ENCODE data around the gene CORO2B.
A peak's percentile ranks its signal among the peaks of the same experiment; 100 is the strongest.

Gene CORO2B

DNA sequence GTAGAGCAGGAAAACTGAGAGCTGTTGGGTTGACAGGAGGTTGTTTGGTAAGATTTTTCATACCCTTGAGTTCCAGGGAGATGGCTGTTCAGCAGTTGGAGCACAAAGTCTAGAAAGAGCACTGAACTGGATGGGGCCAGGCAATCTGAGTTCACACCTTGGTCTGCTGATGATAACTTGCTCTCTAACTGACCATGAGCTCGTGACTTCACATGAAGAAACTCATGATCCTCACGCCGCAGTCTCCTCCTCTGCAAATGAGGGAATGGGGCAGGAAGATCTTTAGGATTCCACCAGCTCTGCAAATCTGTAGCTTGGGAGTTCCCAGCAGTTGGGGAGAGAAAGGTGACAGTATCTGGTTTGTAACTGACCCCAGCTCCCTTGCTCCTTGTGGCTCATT lies 33.7 kb downstream of the CORO2B start:
- DNase-seq: no peak

DNA sequence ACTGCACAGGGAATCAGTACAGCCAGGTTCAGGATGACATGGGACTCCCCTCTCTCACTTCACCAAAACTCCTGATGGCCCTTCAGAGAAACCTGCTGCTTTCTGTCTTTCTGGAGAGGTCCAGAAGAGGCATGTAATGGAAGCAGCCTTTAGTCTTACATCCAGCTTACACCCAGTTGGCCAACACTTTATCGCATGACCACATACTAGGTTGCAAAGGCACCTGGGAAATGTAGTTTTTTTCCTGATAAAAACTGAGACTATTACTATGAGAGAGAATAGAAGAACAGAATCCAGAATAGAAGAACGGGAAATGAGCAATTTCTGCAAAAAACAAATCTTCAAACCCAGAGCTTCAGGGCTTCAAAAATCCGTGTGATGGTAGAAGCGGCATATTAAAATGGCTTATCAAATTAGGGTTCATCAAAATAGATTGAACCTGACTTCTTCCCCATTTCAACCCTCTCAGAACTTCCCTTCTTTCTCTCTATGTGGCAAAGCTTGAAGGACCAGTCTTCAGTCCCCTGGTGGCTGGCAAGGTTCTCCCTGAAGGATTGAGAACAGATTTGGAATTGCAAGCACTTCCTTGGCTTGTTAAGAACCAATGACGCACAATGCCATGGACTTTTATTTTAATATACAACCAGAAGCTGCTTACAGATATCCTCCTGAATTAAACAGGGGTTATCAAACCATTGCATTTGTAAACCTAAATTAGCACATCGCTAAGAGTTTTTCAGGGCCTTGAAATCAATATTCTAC lies 34.4 kb downstream of the CORO2B start:
- DNase-seq: no peak

DNA sequence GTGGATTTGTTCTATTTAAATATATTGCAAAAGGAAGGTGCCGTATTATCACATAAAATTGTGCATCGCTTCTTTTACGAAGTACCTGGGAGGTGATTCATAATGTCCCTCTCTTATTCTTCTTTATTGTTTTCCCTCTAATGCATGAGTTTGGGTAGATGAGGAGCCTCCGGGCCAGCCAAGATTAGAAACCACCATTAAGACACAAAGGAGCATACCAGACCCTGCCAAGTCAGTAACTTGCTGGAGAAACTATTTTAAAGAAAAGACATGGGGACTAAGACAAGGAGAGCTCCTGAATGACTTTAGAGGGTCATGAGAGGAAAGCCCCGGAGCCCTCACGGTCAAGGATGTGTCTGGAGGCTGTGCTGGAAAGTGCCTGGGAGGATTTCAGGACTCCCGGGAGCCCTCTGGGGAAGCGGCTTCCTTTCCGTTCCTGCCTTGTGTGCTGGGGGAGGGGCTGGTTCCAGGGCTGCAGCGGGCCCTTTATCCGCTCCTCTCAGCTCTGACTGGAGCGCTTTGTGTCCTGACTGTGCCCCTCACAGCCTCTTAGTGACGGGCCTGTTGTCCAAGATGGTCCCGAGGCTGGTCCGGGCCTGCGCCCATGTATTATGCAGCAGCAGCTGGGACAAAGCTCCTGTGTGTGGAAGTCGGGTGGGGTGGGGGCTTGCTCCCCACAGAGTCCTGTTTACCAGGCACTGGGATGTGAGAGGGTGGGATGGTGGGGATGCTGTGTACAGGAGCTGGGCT lies 35.7 kb downstream of the CORO2B start:
- DNase-seq: no peak

DNA sequence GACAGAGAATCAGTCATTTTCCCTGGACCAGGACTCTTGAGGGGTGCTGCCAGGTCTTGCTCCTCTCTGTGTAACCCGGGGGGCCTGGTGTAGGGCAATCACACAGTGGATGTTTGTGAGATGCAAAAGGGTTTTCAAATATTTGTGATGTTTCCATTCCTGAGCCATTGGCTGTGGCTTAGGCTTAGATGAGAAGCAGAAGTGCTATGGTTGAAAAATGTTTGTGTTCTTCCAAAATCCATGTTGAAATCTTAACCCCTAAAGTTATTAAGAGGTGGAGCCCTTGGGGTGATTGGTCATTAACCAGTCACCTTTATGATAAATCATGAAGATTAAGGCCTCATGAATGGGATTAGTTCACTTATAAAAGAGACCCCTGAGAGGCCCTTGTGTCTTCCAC lies 36.5 kb downstream of the CORO2B start:
- no peak for DNase-seq

DNA sequence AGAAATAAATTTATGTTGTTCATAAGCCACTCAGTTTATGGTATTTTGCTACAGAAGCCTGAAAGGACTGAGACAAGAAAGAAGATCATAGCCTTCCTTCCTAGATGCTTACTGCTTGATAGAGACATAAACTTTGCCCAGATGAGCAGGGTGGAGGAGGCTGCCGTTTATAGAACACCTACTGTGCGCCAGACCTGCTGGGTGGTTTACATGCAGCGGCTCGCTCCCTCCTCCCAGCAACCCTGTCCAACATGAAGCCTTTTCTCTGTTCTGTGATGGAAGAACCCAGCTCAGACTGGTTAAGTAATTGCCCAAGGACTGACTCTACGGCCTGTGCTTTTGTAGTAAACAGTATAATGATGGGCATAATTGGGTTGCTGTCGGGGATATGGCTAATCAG lies 37.0 kb downstream of the CORO2B start:
- DNase-seq: no peak

DNA sequence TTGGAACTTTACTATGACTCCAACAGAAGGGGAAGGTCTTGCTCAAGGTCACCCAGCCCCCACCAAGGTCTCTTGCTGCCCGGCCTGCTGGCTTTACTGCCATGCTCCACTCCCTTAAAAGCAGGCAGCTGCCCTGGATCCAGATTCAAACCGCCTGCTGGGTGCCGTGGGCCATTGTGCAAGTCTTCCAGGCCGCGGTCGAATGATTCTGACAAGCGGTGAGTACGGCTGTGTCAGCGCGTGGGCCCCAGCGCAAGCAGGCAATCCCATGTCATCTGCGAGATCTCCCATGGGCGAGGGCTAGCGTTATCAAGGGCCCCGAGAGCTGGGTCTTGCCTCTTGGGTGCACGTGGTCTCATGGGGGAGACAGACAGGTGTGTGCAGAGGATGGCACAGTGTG lies 37.6 kb downstream of the CORO2B start:
- DNase-seq: no peak

DNA sequence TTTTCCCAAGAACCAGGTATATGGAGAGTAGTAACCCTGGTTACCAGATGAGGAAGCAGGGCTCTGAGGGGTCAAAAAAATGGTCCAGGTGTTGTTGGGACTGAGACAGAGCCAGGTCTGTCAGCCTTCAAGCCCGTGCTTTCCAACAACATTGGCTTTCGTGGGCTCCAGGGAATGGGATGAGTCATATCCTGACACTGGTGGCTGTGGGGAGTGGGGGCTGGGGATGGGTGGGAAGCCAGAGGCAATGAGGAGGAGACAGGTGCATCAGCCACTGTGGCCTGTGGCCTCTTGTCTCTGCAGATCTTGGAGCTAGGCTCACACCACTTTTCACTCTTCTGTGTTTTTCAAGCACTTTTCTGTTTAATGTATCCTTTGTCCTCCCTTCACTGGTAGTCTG lies 38.2 kb downstream of the CORO2B start:
- no peak for DNase-seq

DNA sequence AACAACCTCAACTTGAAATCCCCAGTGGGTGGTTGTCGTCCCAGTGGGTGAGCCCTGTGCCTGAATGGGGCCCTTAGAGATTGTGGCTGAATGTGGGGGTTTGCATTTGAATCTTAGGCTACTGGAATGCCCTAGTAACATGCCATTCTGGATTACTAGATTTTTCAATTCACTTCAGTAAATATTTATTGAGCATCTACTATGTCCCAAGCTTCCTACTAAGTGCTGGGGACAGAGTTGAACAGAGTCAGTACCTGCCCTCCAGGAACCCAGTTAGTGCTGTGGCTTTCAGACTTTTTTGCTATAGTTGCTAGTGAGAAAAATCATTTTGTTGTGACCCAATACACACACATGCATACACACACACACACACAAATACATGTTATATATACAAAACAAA lies 39.0 kb downstream of the CORO2B start:
- no peak for DNase-seq

DNA sequence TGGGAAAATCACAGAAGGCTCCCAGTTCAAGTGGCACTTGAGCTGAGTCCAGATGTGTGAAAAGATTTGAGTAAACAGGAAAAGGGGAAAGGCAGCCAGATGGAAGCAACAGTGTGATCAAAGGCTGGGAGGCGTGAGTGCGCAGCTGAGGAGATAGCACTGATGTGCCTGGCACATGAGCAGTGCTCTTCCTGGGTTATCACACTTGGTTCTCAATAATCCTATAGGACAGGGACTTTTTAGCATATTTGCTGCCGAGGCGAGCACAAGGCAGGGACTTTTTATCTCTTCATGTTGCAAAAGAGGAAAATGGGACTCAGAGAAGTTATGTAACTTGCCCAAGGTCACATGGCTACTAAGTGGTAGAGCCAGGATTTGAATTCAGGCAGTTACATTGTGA lies 39.6 kb downstream of the CORO2B start:
- no peak for DNase-seq

DNA sequence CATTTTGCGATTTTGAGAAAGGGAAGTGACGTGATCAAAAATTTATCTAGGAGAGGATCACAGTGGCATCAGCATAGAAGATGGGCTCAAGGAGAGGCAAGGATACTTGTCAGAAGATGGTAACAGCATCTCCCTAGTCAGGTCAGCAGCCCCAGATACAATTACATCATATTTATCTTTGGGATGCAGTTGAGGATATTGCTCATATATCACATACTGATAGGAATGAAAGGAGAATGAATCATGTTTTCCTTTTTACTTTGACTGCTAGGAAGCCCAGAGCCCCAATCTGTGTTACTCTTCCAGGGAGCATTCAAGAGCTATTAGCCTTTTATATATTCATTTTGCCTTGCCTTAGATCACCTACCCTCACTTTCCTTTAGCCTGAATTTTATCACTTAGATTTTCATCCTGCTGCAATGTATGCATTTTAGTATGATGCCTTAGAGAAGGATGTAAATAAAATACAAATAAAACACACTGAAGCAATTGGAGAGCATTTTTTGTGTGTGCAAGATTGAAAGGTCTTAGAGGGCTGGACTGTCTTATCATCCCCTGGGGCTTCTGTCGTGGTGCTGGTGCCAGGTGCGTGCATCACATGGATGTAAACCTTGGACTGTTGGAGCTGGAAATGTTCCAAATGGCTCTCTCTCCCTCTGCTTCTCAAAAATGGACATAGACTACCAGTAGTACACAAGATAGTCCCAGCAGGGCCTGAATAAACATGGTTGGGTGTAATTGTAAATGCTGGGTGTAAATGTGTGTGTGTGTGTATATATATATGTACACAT lies 40.3 kb downstream of the CORO2B start:
- DNase-seq: no peak

DNA sequence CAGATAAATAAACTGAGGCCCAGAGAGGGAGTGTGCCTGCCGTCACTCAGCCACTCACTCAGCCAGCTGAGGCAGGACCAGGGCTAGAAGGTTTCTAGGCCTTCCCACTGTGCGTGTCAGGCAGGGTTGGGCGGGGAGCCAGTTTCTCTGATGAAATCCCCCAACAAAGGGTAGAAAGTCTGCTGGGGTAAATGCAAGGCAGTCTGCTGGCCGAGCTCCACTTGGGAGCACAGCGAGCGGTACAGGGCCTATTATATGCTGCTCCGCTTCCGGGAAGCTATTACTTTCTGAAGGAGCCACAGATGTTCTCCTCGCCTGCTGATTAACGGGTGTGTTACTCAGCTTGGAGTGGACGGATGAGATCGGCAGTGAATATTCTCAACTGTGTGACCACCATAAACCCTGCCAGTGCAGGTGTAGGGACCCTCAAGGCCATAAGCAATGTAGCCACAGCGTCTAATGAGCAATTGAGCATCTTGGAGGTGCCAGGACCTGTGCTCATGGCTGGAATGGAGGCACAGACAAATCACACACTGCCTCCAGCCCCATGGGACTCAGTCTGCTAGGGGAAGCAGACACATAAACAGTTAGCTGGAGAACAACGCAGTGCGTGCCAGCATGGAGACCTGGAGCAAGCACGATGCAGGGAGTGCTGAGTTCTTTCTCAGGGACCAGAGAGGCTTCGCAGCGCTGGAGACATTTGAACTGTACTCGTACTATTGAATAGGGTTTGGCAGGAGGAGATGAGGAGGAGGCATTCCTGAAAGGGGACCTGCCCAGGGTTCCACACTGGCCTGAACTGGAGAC lies 42.1 kb downstream of the CORO2B start:
- DNase-seq: peak; percentile 42

DNA sequence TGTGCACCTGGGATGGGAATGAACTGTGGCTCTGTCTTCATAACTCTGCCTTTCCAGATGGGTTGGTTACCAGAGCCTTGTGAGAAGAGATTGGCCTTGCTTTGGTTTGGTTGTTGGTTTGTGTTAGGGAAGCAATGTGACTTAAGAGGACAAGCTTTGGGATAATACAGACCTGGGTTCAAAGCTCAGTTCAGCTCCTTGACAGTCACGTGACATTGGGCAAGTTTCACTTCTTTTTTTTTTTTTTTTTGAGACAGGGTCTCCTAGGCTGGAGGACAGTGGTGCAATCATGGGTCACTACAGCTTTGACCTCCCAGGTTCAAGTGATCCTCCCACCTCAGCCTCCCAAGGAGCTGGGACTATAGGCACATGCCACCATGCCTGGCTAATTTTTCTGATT lies 42.7 kb downstream of the CORO2B start:
- DNase-seq: no peak

DNA sequence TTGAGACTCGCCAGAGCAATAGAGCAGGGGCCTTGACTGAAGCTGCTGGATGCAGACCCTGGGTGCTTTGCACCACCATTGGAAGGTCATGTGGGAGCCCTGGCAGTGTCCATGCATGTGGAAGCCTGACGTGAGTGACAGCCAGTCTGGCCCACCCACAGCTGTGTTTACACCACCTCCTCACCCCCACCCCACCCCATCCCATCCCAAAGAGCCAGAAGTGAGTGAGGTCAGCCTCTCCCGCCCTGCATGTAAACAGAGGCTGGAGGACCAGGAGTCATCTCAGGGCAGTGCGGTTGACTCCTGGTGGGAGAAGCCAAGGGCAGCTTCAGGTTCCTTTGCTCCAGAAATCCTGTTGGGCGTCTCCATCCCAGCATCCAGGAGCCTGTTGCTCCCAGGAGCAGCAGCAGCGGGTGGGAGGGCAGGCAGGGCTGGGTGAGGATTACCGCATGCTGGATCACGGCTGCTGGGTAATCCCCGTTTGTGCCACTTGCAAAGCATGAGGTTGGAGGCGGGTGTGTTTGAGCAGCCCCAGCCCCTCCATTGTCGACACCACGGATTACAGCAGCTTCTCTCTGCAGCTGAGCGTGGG lies 44.6 kb downstream of the CORO2B start:
- DNase-seq: no peak

DNA sequence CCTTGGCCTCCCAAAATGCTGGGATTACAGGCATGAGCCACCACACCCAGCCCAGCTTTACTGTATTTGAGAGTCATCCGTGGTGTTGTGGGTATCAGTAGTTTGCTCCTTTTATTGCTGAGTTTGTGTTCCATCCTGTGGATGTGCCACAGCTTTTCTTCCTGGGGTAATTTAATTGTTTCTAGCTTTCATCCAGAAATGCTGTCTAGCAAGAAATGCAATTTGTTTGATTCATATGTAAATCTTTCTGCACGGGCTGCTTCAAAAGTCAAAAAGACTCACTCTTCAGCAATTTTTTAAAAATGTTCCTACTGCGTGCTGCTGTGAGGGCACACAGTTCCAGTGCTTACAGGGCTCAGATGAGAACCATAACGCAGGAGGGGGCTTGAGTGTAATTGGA lies 47.1 kb downstream of the CORO2B start:
- DNase-seq: no peak

DNA sequence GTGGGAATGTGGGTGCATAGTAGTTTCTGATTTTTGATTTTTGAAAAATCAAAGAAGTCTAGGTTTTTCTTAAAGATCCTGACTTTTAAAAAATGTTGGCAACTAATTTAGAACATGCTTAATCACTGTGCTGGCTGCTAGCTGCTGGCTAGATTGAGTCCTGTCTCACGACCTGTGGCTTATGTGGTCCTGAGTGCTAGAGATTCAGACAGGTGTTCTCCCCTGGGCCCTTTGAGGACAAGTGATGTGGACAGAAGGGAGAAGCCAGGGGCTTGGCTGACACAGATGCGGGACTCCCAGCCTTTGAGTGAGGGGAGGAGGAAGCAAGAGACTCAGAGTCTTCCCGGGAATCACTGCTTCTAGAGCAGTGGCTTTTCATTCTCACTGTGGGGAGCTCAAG lies 47.5 kb downstream of the CORO2B start:
- no peak for DNase-seq

DNA sequence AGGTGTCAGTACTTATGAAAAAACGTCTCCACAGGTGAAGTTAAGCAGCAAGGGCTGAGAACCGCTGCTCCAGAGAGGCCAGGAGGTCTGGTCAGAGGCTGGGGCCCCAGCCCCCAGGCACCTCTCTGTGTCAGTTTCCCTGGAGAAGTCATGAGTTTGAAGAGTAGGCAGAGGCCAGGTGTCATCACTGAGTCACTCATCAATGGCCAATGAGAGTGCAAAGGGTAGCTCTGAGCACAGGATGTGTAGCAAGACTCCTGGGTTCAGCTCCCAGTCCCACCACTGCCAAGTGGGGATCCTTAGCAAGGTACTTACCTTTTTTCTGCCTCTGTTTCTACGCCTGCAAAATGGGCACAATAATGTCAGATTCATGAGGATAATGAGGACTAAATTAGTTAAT lies 47.9 kb downstream of the CORO2B start:
- no peak for DNase-seq

DNA sequence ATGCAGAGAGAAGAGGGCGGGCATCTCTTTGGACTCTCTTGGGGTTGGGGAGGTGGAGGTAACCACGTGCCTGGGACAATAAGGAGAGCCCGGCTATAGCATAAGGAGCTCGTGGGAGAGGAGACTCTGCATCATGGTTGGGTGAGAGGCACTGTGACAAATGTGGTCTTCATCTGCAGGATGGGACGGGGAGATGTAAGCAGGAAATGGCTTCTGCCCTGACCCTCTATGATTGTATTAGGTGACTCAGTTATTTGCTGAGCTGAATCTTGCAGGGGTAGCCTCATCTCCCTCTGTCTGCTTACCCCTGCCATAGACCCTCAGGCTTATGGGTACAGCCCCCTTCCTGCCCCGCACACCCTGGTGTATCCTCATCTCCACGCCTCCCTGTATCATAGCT lies 48.7 kb downstream of the CORO2B start:
- no peak for DNase-seq

DNA sequence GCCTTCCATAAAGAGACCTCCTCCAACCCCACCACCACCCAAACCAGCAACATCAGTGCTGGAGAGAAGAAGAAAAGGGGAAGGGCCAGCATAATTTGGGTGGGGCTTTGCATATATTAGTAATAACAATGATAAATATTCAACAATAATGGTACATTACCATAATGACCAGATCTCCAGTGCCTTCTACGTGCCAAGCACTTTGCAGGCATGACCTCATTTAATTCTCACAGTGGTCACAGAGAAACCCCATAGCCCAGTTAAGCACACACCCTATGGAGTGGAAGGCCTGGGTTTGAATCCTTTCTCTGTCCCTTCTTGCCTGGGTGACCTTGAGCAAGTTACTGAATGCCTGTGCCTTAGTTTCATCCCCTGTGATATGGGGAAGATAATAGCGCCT lies 49.2 kb downstream of the CORO2B start:
- DNase-seq: no peak

DNA sequence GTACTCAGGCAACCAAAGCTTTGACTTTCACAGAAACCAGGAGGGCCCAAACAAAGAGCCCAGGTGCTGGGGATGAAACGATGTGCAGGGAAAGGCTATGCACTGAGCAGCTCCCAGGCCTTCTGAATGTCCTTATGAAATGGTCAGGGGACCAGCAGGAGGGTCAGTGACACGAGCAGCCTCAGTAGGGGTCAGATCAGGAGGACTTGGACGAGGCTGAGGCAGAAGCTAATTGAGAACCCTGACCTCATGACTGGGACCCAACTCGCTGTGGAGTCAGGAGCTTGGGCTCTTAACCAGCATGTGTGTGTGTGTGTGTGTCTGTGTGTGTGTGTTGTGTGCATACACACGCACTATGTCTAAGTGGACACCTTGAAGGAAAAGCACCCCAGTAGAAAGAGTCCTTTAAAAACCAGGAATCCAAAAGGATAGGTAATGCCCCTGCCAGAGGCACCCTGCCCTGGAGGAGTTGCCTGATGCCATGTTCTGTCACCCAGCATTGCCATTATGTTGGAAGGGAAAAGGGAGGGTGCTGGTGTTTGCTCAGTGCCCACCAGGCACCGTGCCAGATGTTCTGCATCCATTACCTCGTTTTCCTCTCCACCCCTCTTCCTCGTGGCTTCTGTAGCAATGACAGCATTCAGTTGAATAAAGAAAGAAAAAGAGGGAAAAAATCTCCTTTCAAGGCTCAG lies 50.9 kb downstream of the CORO2B start:
- no peak for DNase-seq

DNA sequence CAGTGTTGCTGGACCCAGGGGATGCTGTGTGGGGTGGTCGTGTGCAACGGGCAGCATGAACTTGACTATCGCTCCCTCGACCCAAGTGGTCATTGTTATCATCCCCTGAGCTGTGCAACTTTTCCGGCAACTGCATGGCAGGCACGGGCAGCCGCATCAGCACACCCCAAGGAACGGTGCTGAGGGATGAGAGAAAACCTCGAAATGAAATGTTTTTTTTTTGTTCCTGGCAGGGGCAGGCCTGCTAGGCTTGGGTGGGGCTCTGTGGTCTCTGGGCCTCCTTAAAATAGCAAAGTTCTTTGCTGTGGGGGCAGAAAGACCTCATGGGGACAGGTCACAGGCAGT lies 51.4 kb downstream of the CORO2B start:
- DNase-seq: no peak

DNA sequence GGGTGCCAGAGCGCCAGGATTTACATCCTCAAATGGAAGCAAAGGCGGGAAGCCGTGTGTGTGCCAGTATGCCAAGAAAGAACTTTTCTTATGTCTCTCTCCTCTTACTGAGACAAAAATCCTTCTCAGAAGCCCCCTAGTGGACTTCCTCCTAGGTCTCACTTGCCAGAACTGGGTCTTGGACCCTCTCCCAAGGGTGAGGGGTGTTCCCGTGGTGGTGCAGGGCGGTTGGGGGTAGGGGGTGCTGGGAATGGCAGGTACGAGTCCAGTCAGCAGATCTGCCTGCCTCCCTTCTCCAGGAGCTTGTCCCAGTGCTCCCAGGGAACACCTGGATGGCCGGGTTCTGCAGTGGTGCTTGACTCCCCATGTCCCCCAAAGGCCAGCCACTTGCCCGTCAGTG lies 52.0 kb downstream of the CORO2B start:
- no peak for DNase-seq

DNA sequence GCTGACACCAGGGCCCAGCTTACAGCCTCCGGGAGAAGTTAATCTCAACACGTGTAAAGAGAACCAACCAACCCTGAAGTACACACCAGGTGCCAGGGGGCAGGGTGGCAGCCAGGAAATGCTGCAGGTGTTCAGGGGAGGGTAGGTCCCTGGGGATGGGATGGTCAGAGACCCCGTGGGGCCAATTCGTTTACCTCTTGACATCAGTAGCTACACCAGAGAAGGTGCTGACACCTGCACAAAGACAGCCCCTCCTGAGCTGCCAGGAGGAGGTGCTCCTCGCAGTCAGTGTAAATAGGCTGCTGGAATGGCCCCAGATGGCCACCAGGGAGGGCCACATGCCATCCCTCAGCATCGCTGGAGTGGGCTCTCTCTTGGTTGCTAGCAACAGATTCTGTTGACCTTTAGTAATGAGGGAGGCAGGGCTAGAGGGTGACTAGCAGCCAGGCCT lies 52.8 kb downstream of the CORO2B start:
- no peak for DNase-seq
